Ammon's horn (tissue), 1 donor: Measurements from ENCODE around the gene CELSR1.

Experiments used
- DNase-seq: peaks from one replicate; pipeline ENCODE4 v3.0.0-alpha.2; 2016; ENCODE audit warnings: low spot score

CELSR1 gene

DNA sequence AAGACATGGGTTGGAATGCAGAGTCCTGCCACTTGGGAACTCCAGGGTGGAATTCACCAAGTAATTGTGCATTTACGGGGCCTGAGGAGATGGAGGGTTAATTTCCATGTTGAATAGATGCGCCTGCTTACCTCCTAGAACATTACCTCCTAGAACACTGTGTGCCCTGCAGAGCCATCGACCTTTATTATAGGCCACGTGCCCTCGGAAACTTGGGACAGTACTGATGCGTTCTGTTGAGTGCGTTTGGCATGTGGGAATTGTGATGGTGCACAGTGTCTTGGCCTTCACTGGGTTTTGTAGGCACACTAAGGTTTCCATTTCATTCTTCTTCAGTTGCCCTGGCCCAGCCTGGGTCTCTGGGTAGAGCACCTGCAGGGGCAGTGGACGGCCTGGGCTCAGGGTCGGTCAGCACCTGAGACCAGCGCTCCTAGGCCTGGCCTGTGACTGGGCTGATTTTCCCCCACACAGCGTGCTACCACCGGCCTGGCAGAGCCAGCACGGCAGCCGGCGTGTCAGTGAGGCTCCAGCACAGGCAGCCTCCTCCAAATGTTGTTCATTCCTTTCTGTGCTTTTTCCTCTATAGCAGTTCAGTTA, 189.2 kb downstream of the CELSR1 start:
- DNase-seq: no peak

DNA sequence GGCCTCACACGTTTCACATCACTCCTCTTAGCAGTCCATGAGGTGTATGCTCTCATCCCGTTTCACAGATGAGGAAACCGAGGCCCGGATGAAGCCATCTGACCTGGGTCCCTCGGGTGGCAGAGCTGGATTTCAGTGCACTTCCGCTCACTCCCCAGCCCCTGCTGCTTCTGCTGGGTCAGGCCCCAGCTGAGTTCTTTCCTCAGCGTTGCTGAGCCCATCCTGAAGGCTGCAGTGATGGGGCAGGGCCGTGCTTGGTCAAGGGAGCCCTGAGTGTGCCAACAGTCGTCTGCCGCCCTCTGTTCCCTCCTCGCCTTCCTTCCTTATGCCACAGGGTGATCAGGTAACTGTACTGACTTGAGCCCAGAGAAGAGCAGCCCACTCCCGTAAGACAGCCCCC, 189.8 kb downstream of the CELSR1 start:
- no peak for DNase-seq

DNA sequence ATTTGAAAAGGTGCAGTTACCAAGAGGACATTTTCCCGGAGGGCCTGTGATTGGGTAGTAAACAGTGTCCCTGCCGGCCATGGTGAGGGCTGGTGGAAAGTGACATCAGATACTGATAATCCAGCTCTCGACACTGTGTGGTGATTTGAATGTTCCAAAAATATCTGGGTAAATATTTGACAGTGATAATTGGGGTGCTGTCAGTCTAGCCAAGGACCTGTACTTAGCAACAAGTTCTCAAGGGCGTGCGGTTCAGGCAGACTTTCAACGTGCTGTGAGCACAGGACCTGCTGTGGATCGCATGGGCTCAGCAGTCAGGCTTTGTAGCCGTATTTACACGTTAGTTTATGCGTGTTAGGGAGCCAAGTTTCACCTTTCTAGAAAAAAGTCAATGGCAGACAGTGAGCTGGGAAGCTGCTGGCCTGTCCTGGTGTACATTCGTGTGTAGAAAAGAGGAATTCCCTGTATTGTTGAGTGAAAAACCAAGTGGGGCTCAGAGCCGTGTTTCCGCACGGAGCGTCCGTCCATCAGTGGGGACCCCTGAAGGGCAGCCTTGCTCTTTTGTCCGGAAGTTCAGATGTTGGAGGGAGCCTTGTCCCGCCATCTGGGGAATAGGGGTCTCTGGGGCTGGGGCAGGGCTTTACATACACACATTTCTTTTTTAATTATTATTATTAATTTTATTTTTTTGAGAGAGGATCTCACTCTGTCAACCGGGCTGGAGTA, 190.6 kb downstream of the CELSR1 start:
- DNase-seq: no peak

DNA sequence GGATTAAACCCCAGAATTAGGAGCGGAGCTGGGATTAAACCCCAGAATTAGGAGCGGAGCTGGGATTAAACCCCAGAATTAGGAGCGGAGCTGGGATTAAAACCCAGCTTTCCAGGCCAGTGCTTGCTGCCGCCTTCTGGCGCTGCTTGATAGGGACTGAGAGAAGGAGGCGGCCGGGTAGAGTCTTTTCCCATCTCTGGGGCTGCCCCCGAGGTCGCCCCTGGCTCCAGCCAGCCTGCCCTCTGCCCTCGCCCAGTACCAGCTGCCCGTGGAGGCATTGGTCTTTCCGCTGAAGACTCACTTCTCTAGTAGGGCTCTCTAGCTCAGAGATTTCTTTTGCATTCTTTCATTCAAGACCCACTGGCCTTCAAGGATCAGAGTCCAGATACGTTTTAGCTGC, 196.7 kb downstream of the CELSR1 start:
- DNase-seq: no peak

DNA sequence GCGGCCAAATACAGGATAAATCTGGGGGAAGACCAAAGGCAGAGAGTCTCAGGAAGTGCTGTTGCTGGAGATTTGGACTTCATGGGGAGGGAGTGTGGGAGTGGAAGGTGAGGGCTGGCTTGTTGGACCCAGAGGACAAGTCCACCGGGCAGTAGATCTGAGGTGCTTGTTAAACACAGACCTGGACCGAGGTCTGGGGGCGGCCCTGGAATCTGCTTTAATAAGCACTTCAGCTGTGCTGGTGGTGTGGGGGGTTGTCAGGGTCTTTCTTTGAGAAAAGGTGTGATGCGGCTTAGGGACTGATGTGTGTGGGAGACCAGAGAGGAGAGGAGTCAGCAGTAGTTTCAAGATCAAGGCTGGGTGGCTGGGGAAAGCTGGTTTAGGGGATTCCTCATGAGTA, 197.5 kb downstream of the CELSR1 start:
- DNase-seq: no peak

DNA sequence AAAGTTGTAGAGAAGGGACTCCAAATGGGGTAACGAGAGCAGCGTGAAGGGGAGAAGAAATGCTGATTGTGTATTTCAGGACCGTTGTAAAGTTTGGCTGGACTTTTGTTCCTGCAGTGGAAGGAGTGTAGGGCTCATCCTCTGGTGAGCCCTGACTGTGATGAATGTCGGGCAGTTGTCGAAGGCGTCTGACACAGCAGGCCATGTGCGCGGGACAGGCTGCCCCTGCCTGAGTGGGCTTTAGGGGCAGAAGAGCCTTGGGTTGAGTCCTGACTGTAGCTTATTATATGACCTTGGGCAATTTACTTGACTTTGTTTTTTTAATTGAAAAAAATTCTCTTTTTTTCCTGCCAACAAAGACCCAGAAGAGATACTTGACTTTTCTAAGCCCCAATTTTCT, 198.8 kb downstream of the CELSR1 start:
- DNase-seq: no peak

DNA sequence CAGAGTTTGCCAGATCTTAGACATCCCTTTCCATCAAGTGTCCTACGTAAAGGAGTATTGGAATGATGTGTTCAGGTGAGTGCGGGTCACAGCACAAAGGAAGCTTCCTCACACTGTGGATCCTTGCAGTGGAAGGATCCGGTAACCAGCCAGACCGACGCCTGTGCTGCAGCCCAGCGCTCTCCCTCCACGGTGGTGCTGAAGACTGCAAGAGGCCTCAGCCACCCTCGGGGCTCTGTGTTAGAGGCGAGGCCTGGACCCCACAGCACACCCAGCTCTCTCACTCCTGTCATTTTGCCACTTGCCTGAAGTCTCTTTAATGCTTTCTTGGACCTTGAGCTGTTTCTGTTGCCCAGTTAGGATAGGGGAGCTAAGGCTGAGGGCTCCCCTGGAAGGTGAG, 199.6 kb downstream of the CELSR1 start:
- no peak for DNase-seq

DNA sequence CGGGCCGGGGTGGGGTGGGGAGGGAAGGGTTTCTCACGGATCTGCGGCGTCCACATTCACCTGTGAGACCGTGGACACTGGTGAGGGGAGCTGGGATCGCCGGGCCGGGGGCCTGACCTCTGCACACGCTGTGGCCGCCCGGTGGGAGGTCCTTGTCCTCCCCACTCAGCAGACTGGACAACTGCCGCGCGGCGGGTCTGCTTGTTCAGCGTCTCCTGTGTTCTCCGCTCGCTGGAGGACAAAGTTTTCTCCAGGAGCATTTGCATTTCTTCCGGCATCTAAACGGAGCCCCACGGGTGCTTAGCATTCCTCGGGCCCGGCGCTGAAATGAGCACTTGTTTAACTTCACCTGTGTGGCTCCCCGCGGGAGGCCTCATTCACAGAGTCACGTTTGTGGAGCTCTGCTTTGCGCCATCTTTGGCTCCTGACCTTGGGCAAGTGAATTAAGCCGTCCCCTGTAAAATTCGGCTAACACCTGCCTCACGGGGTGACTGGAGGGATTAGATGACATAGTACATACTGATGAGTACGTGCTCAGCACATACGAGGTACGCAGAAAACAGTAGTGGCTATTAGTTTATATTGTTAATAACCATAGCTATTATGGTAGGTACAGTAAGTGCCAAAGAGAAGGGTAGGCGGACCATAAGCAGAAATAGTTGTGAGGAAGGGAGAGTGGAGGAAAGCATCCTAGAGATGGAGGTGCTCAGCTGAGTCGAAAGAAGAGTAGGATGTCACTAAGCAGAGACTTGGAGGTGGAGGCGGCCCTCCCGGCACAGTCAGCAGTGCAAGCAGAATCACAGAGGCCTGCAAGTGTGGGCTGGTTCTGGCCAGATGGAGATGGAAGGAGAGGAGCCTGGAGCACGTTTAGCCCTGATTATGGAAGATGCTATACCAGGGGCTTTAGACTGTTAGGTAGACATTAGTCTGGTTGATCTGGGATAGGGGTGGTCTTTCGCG, 201.0 kb downstream of the CELSR1 start:
- DNase-seq: no peak

DNA sequence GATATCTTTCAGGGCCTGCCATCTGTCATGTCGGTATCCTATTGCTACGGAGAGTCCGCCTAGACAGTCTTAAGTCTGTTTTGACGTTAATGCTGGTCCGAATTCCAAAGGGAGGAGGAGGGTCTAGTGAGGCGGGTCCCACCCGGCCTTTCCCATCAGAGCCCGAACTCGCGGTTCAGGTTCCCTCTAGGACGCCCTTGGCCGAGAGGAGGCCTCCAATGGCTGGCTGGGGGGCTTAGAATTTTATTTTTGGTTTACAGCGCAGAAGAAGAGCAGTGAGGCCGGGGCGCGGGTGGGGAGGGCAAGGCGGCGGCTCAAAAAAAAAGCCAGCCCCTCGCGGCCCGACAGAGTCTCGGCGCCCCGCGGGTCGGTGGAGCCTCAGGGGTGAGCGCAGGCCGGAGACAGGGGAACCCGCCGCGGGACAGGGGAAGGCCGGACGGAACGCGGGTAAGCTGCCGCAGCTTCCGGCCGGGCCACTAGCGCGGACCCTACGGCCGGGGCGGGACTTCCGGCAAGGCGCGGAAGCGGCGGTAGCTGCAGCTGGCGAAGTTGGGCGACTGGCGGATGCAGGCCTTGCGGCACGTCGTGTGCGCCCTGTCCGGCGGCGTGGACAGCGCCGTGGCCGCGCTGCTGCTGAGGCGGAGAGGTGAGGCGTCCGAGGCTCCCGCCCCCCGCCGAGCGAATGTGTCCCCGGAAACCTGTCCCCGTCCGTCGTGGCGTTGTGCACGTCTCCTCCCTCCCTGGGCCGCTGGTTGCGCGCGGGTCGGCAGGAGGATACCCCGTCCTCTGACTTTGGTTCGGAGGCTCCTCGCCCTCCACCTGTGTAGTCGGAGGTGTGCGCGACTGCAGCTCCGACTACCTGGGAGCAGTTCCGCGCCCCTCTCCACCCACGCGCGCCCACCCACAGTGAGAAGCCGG, 202.0 kb downstream of the CELSR1 start, which contains the start of gene TRMU:
TRMU (plus strand) TSS at position 514 of the 918 bp plus-strand sequence; CDS start at position 565, 51 bp downstream.
- peak; percentile 90 for DNase-seq

DNA sequence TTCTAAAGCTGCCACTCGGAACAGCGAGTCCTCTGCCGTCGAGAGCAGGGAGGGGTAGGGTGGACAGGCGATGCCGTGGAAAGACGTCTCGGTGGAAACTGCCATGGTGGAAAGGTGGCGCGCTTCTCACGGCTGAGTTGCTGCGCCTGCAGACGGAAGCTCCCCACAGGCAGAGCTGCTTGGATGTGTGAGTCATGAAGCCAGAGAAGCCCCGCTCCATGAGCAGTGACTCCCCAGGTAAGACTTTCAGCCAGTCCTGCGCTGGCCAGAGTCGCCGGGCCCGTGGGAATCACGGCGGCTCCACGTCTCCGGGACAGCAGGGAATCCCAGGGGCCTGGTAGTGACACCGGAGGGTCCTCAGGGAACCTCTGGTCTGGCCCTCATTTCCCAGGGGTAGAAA, 205.9 kb downstream of the CELSR1 start:
- no peak for DNase-seq

DNA sequence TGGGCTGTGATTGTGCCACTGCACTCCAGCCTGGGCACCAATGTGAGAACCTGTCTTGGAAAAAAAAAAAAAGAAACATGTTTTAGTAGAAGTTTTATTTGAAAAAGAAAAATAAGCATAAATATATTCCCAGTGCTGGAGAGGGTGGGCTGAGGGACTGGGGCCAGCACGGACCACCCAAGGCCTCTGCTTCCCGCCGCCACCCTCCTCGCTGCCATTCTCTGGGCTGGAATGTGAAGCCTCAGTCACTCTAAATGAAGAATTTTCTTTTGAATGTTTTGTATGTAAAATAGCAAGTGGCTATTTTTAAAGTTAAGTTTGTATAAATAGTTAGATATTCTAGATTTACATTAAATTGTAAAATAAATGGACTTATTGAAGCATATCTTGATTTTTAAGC, 207.0 kb downstream of the CELSR1 start:
- DNase-seq: no peak

DNA sequence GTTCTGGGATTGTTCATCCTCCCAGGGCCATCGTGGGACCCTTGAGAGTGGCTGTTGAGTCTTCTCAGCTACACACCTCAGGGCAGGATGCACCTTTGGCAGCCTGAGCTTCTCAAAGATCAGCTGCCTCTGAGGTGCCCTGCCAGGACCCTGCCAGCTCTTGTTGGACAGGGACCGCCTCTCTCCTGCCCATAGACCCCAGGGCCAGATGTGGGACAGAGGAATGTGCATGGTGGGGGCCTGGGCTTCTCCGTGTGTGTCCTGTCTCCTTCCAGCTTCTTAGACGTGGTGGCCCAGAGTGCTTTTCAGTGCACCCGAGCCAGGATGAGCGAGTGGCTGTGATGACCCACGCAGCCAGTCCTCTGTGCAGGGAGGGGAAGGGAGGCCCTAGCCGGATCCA, 207.8 kb downstream of the CELSR1 start:
- no peak for DNase-seq

DNA sequence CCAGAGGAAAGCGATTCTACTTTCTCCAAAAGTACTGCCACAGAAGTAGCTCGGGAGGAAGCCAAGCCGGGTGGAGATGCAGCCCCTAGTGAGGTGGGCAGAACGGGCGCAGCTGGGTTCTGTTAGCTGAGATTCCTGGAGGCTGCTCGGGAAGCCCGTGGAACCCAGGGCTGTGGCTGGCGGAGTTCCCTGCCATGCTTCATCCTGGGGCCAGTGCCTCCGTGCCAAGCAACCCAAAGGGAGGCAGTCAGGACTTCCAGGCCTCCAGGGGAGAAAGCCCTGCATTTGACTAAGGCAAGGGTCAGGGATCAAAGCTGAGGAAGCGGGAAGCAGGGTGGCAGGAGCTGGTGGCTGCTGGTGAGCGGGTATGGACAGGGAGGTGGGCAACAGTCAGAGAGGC, 208.6 kb downstream of the CELSR1 start:
- DNase-seq: no peak

DNA sequence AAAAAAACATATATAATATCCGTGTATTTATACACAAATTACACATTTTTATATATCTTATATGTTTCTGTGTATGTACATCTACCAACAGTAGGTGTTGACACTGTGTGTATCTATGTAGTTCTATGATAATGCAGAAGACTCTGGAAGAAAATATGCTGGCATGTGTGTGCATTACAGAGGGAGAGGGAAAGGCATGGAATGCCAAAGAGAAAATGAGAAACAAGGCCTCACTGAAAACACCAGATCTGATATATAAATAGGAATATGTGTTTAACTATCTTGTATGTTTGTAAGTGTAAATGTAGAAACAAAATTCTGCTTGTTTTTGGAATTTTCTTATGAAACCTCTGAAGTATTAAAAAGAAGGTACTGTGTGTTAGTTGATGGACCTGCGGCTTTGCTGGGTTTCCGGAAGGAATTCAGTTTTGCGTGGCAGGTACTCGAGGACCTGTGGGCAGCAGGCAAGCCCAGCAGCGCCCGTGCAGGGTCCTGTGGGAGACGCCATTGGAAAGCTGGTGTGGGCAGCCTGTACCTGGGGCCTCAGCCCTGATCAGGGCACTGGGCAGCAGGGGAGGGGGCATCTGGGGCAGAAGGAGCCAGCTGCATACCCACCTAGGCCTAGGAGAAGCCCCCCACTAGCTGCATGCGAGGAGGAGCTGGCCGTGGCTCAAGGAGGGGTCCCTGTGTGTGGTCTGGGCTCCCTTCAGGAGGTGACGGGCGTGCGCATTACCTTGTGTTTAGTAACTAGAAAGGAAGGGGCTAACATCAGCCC, 209.5 kb downstream of the CELSR1 start:
- DNase-seq: no peak

DNA sequence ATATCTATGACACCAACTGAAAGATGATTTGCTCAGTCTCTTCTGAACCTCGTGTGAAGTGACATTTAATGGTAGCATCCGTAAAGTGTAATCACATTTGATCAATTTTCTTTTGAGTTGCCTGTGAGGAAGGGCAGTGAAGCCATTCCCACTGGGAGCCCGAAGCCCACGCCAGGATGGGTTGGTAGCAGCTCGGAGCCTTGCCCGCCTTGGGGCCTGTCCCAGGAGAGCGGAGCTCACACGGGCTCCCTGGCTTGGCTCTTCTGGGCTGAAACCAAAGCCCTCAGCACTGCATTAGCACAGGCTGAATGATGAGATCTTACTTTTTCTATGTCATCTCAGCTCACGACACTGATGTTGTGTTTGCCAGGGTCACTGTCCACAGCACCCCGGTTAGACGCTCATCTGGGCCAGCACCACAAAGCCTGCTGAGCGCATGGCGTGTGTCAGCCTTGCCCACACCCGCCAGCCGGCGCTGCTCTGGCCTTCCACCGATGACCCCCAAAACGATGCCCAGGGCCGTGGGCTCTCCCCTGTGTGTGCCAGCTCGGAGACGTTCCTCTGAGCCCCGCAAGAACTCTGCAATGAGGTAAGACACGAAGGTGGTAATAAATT, 211.2 kb downstream of the CELSR1 start:
- no peak for DNase-seq

DNA sequence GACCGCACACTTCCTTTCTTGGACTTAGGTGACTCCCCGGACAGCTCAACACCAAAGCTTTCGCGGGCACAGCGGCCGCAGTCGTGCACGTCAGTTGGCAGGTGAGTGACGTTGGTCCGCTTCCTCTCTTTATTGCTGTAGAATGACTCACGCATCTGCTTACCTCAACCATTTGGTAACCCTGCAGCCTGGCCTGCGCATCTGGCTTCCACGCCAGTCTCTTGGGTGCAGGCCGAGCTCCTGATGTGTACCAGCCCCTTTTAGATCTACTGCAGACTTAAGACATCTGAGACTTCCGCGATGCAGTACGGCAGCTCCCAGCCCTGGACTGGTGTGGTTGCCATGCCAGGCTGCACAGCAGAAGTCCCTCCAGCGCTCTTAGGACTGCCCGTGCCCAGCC, 214.3 kb downstream of the CELSR1 start:
- DNase-seq: no peak

DNA sequence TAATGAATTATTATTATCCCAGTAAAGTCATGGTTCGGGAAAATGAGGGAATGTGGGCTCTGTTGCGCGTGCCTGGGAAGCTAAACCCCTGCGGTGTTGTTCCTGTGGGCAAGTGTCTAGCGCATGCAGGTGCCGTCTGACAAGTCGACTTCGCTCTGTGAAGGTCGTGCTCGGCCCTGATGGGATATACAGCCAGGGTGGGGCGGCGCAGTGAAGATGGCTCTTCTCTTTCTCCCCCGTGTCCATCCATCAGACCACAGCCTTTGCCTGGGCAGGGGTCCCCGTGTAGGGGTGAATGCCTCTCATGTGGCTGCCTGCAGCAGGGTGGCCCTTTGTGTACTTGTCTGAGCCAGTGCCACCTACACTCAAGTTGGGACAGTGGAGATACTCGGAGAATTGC, 214.7 kb downstream of the CELSR1 start:
- DNase-seq: no peak

DNA sequence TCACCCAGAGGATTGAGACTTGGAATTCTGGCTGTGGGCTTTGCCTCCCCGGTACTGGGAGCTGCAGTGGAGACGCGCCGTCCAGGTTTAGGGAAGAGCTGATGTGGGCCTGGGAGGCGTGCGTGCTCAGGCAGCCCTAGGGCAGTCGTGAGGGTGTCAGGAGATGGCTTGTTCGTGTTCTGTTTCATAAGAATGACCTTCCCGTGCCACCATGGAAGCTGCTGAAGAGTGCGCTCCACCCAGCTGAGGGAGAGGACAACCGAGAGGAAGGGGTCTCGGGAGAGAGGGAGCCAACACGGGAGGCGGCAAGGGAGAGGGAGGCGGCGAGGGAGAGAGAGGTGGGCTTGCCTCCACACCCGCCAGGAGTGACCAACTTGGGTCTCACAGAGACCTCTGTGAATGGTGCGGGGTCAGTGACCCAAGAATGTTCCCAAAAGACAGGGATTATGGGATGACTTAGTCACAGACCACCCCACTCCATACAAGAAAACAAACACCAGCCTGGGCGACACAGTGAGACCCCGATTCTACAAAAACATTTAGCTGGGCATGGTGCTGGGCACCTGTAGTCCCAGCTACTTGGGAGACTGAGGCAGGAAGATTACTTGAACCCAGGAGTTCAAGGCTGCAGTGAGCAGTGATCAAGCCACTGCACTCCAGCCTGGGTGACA, 216.6 kb downstream of the CELSR1 start:
- no peak for DNase-seq

DNA sequence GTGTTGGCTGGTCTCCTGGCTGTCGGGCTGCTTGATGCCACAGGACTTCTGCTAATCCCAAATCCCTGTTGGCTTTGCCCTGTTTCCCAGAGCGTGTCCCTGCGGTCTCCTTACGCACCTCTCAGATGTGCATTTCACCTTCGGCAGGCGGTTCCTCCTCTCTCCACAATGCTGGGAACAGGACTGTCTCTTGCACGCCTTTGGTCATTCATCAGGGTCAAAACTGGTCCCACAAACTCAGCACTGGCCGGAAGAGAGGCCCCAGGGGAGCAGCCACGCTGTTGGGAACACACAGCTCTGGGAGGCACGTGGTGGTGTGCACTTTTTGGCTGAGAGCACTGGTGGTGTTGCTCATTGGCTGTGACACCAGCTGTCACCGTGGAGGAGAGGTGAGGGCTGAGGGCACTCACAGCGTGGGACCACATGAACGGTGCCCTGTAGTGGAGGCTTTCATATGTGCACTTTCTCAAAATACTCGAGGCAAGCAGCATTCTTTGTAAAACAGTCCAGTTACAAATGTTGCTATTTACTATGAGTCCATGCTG, 217.2 kb downstream of the CELSR1 start:
- DNase-seq: no peak

DNA sequence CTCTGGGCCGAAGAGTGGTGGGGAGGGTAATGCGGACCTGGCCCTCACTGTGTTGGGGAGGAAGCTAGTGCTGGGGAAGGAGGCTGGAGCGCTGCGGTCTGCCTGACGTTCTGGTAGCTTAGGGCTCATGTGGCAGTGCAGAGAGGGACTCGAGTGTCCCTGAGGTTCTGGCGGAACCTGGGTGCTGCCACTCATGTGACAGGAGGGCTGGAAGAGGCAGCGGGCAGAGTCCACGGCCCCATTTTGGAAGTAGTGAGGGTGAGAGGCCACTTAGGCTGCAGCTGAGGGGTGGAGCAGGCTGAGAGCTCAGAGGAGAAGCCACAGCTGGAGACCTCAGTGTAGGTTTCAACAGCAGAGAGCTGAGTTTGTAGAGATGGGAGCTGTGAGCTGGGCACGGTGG, 218.1 kb downstream of the CELSR1 start:
- DNase-seq: no peak
